DND-41 (cell line): ENCODE results near the gene SLC22A7.

Experiments used
- CTCF ChIP-seq: IDR thresholded peaks from 2 replicates; pipeline ENCODE4 v1.5.1; 2012; ENCODE audit warnings: borderline replicate concordance, low read length, moderate library complexity, mild to moderate bottlenecking; ENCODE audit not compliant: poor library complexity, severe bottlenecking; ENCODE audit errors: extremely low read depth
- EZH2 ChIP-seq: IDR thresholded peaks from 3 replicates; pipeline ENCODE4 v1.6.1; 2012; ENCODE audit warnings: borderline replicate concordance, low read depth, mild to moderate bottlenecking, moderate library complexity, low read length, inconsistent platforms; ENCODE audit not compliant: severe bottlenecking

GRCh38 chr6:43284991-43285781 is 12.9 kb upstream of the SLC22A7 start:
- TF ChIP-seq CTCF, result no peak
- no peak for TF ChIP-seq EZH2
